ENCODE results near the gene PIH1D1.

Gene PIH1D1

DNA sequence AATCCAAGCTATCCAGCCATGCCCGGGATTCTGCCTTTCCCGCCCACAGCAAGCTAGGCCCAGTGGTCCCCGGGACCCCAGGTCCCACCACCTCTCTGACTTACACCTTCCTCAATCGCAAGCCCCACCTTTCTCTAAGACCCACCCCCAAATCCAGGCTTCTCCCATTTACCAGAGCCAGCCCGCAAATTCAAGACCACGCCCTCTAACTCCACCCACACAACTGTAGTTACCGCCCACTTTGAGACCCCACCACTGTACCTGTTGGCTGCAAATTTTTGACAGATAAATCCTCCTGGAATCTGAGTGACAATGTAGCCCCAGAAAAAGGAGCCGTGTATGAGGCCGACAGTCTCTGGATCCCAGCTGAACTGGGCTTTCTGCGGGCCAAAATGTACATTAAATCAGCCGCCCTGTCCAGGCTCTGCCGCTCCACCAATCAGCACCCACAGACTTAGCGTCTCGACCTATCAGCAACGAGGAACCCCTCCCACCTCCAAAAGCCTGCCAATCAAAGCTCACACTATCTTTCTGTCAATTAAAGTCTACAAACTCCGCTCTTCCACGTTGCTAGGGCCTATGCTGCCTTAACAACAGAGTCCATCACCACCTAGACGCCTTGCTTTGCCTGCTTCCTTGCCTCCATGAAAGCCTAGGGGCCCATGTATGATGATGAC lies 16.6 kb downstream of the PIH1D1 start:
- no peak for DNase-seq (ENCODE audit: low spot score)

DNA sequence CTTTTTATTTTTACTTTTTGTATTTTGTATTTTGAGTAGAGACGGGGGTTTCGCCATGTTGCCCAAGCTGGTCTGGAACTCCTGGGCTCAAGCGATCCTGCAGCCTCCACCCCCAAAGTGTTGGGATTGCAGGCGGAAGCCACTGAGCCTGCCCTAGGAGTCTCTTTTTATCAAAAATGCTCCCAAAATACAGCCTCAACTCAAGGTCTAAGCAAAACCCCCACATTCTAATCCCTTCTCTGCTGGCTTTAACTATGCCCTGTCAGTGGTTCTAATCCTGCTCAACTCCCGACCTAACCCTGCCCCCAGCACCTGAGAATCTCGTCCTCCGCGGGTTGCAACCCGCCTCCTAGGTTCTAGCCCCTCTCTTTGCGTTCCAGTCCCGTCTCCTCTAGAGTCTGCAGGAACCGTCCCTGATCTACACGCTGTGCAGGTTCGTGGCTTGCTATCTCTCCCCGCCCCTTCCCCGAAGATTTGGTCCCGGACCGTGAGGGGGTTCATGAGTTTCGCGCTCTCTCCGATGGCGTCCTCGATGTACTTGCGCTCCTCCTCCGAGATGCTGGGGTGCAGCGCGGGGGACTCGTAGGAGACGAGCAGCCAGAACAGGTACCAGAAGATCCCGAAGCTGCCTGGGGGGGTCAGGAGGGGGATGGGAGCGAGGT lies 18.2 kb downstream of the PIH1D1 start:
- no peak for DNase-seq (ENCODE audit: low spot score)

DNA sequence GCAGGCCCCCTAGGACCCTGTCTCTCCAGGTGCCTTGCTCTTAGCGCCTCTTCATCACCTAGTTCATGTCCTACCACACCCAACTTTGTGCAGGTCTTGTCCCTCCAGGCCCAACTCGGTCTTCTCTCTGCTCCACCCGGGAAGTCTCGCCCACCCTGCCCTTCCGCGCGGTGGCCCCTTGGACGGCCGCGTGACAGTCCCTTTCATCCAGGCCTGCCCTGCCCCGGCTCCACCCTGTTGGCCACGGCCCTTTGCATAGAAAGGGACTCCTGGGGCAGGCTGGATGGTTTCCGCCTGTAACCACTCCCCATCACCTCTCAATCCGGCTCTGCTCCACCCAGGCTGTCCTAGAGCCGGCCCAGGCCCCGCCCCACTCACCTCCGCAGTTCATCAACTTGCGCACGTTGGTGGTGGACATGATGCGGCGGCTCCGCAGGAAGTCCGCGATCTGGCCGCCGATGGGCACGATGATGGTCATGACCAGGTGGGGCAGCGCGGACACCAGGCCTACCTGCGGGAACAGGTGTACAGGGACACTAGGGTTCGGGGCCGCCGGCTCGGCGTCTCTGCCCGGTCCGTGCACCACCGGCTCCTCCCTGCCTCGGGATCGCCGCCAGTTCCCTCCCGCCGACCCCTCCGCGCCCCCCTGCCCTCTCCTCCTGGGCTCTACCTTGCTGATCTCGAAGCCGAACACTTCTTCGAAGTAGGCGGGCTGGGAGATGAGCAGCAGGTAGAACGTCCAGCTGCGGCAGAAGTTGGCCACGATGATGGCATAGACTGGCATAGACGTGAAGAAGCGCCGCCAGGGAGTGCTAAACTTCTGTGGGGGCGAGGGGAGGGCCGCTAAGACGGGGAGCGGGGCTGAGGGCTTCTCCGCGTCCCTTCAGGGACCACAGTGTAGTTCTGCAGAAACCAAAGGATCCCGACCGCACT lies 19.2 kb downstream of the PIH1D1 start:
- no peak for DNase-seq (ENCODE audit: low spot score)

GRCh38 chr19:49431330-49431749 lies 20.3 kb downstream of the PIH1D1 start:
- no peak for DNase-seq (ENCODE audit: low spot score)

DNA sequence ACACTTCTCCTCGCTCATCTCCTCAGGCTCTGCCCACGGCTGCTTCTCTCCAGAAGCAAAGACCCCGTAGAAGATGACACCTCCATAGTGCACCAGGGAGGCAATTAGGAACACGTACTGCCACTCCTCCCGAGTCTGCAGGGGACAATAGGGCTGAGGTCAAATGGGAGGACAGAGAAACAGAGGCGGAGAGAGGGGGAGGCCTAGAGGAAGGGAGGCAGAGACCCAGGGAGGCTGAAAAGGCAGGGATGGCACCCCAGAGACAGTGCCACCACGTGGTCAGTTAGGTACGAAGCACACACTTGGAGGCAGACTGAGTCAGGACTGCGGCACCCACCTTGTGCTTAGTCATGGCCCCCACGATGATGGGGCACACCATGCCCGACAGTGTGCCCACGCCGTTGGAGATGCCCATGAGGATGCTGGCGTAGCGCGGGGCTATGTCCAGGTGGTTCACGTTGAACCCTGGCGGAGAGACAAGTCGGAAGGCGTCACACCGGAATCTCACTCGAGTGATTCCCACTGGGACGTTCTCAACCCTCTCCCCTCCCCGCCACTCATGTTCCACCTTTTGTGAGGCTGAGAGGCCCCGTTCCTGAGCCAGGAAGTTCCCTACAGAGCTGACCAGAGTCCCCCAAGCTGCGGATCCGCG lies 20.8 kb downstream of the PIH1D1 start:
- DNase-seq (ENCODE audit: low spot score), result no peak

DNA sequence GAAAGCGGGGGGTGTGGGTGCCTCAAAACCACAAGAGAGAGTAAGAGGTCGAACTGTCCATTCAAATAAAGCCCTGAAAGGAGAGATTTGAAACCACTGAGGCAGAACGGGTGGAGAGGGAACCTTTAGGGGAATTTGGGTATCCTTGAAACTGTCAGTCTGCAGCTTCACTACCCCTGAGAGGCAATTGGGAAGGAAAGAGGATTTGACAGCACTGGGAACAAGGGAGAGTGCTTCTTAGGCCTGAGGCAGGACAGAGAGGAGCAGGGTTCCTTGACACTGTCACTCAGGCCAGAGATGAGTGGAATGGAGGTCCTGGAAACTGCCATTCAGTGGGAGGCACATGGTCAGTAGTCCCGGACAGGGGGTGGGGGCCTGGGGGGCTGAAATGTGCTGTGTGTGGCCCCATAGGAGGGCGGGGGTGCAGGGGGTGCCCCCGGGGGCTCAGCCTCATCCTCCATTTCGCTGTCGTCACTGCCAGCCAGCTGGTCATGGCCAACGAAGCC lies 21.4 kb downstream of the PIH1D1 start:
- DNase-seq (ENCODE audit: low spot score), result no peak

- no peak for DNase-seq (ENCODE audit: low spot score)
These were observed 22.8 kb downstream of the PIH1D1 start for GRCh38 chr19:49428547-49429451.

DNA sequence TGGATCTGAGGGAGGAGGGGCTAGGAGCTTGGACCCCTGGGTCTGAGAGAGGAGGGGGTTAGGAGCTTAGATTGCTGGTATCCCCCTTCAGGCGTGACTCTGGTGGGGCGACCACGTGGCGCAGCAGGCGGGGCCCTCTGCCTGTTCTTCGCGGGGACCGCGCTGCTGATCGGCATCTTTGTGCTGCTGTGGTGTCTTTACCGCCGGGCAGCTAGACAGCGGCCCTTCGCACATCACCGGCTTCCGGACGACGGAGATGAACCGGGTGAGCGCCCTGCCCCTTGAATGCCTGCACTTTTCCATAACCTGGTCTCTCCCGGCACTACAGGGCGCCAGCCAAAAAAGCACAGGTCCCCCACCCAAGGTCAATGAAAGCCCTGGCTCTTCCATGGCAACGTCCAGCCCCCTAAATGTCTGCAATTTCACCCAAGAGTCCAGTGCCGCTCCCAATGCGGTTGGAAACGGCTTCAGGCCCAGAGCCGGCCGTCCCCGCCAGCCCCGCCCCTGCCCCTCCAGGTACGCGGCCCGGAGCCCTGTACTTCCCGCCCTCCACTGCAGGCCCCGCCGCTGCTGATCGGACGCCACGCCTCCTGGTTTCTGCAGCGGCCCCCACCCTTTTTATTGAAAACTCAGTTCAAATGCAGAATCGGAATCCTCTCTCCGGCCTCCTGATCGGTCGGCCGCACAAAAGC lies 23.6 kb downstream of the PIH1D1 start:
- DNase-seq (ENCODE audit: low spot score), result peak; percentile 35

- no peak for DNase-seq (ENCODE audit: low spot score)
These were observed 24.3 kb downstream of the PIH1D1 start for GRCh38 chr19:49427339-49427738.

GRCh38 chr19:49425922-49426592 lies 25.6 kb downstream of the PIH1D1 start:
- no peak for DNase-seq (ENCODE audit: low spot score)

GRCh38 chr19:49425178-49425577 lies 26.4 kb downstream of the PIH1D1 start, which contains the start of gene GFY:
Gene GFY, plus strand, starts transcription at chr19:49425388. Its CDS starts 1,043 bp downstream, at chr19:49426431.
- no peak for DNase-seq (ENCODE audit: low spot score)

DNA sequence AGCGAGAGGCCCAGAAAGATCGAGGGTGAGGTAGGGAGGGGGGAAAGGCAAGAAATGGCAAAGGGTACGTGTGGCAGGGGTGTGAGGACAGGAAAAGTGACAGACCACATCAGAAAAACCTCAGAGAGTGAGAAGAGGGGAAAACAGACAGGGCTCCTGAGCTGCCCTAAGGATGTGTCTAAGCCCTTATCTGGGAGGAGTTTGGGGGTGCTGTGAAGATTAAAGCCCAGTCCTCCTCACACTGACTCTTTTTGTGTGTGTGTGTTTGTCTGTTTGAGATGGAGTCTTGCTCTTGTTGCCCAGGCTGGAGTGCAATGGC lies 27.7 kb downstream of the PIH1D1 start:
- DNase-seq (ENCODE audit: low spot score), result no peak

GRCh38 chr19:49423071-49423984 lies 28.3 kb downstream of the PIH1D1 start, which contains the start of gene PTH2:
Gene PTH2, minus strand, starts transcription at chr19:49423441. Its CDS starts 102 bp downstream, at chr19:49423339.
- DNase-seq (ENCODE audit: low spot score), result no peak

DNA sequence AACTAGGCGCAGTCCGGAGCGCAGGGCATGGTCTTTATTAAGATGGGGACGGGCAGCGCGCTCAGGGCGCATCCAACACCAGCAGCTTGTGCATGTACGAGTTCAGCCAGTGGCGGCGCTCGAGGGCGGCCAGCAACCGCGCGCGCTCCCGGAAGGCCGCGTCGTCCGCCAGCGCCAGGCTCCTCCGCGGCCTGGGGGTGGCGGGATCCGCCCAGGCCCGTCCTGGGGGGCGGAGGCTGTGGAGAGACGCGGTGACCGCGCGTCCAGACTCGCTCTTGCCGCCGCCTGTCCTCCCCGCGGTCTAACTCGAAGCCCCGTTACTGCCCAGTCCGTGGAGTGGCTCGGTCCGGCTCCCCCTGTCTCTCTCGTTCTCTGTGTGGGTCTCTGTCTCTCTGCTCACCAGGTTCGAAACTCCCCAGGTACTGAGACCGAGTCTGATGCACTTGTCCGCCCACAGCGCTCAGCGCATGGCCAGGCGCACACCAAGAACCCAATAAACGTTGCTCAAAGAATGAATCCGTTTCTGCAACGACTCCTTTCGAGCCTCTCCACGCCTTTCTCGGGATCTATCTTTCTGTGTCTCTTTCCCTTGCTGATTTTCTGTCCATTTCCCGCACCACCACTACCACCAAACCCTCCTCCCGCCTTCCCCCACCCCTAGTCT lies 29.1 kb downstream of the PIH1D1 start:
- peak; percentile 45 for DNase-seq (ENCODE audit: low spot score)

GRCh38 chr19:49421878-49422202 lies 29.8 kb downstream of the PIH1D1 start:
- no peak for DNase-seq (ENCODE audit: low spot score)

- DNase-seq (ENCODE audit: low spot score), result peak; percentile 90
These were observed 30.4 kb downstream of the PIH1D1 start for GRCh38 chr19:49421039-49421877.

DNA sequence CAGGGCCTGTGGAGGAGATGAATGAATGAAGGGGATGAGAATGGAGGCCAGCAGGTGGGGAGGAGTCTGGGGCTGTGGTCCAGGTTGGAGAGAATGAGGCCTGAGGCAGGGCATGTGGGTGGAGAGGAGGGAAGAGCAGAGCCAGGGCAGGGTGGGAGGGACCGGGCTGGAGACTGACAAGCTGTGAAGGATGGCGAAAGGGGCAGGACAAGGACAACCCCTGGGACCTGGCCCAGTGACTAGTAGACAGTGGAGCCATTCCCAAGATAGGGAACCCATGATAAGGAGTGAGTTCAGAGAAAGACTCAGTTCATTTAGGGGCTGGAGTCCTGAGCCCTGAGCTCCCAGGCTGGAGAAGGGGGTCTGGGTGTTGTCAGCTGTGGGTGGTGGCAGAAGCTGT lies 31.4 kb downstream of the PIH1D1 start:
- DNase-seq (ENCODE audit: low spot score), result no peak

Measured in GM03348 (cell line).